SKM-1 (cell line): ENCODE data around the gene FBXO41.
"Not testable (repeated sequence)": the region's sequence is repeated elsewhere in the genome, so short reads cannot be mapped to it uniquely, and the experiment has no call there.

Experiments
- DNase-seq: peaks from one replicate; lab custom pipeline; 2025; ENCODE audit not compliant: unreplicated experiment; lab: John Stamatoyannopoulos, UW

FBXO41 gene

DNA sequence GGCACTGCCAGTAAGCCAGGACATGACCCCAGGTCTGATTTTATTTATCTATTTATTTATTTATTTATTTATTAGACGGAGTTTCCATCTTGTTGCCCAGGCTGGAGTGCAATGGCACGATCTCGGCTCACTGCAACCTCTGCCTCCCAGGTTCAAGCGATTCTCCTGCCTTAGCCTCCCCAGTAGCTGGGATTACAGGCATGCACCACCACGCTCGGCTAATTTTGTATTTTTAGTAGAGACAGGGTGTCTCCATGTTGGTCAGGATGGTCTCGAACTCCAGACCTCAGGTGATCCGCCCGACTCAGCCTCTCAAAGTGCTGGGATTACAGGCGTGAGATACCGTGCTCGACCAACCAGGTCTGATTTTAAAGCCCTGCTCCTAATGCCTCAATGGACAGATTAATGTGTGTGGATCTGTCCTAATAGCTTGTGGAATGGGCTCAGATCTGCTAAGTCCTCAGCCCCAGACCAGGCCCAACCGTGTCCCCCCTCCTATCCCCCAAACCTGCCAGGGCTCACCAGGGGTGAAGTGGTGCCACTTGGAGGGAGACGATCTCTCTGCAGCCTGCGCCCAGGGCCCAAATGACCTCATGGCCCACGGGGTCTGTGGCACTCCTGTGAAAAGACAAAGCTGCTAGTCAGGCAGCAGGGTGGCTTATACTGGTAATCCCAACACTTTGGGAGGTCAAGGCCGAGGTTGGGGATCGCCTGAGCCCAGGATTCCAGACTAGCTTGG, 21.4 kb downstream of the FBXO41 start:
- not testable (repeated sequence) for DNase-seq

DNA sequence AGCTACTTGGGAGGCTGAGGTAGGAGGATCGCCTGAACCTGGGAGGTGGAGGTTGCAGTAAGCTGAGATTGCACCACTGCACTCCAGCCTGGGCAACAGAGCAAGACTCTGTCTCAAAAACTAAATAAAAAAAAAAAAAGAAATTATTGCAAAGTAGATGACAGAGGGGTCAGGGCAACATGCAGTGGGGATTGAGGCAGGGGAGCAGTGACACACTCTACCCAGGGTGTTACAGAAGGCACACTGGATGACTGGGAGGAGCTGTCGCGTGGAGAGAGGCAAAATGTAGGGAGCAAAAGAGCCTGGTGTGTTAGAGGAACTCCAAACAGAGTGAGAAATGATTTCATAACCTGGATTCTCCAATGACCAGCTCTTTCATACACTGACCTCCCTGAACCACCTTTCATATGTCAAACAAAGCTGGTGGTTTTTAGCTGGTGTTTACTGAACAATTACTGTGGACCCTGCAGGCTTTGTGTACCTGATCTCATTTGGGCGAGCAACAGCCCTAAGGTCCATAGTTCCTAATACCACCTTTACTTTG, 22.1 kb downstream of the FBXO41 start:
- no peak for DNase-seq

DNA sequence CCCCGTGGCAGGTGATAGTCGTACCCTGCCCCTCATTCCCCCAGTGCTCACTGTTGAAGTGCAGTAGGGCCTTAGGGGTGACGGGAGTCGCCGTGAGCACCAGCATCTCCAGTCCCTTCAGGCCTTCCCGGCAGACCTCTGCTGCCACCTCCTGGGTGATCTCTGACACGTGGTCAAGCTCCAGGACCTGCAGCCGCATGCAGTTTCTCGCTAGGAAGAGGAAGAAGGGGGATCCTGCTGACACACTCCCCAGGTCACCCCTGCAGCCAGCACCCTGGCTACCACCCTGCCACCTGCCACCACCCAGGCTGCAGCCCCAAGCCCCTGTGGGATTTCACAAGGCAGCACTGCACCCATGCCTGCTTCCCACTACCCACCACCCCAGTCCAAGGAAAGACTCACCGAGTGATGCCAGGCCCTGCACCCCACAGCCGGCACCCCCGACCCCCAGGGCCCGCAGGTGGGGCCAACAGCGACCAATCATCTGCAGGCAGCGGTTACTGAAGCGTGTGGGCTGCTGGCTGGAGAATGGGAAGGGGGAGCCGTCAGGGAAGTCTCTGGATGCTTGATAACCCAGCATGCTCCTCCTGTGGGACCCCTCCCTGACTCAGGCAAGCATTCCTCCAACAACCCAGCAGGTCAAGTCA, 23.8 kb downstream of the FBXO41 start:
- DNase-seq: peak; percentile 12

DNA sequence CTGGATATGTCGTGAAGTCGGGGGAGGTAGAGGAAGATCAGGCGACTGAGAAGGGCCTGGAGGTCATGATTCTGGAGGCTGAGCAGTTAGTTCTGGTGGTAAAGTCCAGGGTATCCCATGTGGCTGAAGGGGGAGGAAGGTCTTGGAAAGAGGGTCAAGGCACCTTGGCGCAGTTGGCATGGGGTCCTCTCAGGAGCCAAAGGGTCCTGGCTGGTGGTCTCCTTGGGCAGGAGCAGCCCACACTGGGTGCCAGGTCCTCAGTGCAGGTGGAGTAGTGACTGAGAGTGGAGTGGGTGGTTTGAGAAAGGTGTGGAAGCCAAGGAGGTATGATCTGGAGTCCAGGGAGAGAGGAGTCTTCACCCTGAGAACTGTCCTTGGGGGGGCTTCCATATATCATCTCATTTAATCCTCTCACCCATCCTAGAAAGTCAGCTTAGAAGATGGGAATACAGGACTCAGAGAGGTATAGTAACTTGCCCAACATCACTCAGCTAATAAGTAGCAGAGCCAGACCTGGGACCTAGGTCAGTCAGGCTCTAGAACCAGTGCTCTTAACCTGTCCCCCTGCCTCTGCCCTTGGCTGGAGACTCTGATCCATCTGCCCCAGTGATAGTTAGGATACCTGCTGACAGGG, 24.5 kb downstream of the FBXO41 start:
- no peak for DNase-seq

DNA sequence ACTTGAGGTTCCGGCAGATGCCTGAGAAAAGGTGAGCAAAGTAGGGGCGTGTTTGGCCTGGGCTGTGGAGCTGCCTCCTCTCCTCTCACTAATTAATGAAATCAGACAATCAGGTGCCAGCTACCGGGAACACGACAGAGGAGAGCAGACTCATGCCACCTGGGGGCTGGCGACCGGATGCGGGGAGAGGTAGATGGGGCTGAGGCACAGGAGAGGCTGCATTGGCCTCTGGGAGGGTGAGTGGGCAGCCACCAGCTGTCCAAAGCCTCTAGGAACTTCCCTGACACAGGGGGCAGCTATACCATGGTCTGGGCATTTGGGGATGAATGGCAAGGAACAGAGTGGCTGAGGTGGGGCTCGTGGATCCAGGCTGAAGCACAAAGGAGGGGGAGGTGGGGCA, 25.0 kb downstream of the FBXO41 start:
- no peak for DNase-seq

DNA sequence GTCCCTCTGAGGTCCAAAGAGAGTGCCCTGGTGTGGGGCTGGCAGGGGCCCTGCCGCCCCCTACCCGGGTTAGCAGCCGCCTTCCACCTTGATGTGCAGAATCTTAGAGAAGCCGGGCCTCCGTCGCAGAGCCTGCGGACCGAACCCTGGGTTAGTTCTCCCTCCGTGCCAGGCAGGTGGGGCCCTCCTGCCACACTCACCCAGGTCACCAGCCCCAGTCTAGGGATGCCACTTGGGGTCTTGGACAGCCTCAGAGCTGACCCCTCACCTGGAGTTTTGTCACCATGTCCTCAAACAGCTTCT, 25.4 kb downstream of the FBXO41 start:
- no peak for DNase-seq

DNA sequence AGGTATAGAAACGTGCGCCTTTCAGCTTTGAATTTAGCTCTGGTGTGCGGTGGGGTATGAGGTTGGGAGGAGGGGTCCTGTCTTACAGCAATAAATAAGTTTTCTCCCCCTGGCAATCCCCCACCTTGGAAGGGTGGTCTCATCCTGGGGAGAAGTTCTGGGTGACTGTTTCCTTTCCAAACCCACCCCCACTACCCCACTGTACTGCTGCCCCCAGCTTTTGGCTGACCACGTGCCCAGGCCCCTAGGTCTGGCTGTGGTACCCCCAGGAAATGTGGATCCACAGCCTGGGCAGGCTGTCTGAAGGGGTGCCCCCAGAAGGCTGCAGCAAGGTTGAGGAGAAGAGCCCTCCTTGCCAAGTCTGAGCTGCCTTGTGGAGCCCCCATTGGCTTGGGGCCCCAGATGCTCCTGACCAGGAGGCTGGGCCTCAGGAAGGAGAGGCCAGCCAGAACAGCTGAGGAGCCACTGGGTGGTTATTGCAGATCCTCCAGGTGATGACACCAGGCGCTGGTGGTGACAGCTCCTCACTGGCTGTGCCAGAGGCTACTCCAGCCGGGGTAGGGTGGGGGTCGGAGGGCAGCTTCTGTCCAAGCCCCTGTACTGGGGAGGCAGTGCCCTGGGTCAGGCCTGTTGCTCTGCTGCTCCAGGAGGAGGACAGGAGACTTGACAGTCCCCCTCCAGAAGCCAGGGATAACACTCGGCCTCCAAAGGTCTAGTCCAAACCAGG, 25.9 kb downstream of the FBXO41 start:
- no peak for DNase-seq

DNA sequence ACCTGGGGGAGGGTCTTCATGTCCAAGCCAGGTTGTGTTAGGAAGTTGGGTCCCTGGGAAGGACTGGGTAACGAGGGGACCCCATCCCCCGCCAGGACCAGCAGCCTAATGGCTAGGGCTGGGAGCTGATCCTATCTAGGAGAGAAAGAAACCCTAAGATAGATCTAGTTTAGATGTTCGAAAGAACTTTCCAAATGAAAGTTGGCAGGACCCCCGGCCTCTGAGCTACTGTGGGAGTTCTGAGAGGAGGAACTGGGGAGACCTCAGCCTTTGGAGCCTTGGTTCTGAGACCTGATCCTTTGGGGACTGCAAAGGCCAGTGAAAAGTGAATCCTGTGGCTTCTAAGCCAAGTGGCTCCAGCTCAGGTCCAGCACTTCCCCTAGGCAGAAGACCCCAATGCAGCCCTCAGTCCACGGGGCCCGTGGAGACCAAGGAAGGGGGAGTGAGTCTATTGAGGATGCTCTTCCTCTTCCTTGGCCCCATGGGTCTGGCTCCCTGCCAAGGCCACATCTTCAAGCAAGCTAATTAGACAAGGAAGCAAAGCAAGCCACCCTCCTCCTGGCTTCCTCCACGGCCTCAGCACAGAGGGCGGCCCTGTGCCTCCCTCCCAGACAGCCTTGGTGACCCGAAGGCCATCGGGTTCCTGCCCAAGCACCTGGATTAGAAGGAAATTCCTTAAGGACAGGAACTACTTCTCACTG, 26.7 kb downstream of the FBXO41 start:
- peak; percentile 42 for DNase-seq

DNA sequence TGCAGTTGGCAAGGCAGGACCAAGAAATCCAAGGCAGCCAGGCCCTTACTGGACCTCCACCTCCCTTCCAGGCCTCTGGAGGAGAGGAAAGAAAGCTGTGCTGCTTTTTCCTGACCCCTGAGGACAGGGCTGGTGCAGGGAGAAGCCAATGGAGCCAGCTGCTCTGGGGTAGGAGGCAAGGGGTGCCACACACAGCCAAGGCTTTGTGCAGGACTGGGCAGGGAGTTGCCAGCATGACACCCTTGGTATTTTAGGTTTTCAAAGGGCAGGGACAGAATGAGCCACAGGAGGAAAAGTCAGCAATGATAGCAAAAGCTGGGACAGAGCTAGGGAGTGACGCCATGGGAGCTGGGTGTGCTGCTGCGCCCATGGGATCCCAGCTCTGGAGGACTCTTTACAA, 27.3 kb downstream of the FBXO41 start:
- DNase-seq: no peak

DNA sequence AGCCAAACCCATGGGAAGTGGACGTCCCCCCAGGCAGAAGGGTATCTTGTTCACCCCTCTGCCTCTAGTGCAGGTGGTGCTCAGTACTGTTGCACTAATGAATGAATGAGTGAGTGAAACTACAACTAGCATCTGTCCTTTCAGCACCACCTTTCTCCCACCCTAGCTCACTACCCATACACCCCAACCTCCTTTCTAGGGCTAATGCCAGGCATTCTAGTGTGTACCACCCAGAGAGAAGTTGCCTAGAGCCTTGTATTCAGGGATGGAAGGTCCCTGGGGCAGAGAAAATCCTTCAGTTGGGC, 27.7 kb downstream of the FBXO41 start:
- no peak for DNase-seq

DNA sequence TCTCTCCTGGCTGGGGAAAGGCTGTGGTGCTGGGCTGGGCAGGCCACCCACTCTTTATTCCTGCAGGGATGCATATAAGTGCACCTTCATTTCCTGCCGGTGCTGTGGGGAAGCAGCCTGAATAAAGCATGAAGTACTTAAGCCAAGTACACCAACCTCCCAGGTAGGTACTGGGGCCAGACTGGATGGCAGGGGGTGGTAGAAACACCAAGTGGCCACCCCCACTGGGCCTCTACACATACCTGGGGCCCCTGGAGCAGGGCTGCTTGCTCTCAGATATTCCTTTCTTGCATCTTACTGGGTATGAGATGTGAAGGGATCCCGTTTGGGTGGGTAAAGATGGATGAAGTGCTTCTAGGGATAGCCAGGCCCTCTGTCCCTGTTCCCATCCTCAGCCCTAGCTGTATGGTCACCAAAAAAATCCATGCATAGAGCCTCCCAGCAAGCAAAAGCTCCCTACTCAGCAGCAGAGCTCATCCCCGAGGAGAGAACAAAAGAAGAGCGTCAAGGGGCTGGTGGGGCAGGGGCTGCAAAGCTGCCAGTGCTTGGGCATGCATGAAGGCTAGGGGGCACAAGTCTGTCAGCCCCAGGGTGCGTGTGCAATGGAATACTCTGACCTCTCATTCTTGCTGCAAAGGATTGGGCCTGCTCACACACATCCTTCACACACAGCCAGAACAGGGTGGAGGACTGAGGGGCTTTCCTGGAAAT, 28.2 kb downstream of the FBXO41 start:
- no peak for DNase-seq

DNA sequence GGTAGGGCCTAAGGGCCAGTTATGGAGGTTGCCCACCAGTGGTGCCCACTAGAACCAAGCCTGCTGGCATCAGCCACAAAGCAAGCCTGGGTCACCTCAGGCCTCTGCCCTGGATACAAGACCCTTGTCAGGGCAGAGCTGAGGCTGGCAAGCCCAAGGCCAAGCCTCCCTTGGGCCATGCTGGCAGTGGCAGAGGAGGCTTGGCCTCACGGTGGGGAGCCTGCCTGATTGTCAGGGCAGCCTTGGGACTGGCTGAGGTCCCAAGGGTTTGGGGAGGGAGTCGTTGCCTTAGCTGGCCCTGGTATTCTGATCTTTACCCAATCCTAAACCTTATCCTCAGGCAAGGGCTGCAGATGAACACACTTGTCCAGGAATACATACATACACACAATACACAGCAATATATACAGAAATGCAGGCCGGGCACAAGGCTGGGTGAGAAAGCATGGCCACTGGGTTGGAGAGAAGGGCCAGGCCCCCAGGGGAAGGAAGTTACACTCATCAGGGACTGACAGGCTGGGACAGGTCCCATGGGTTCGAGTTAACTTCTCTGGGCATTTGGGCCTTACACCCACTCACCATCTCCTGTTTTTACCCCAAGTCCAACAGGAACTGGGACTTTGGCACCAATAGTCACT, 29.2 kb downstream of the FBXO41 start:
- DNase-seq: no peak

DNA sequence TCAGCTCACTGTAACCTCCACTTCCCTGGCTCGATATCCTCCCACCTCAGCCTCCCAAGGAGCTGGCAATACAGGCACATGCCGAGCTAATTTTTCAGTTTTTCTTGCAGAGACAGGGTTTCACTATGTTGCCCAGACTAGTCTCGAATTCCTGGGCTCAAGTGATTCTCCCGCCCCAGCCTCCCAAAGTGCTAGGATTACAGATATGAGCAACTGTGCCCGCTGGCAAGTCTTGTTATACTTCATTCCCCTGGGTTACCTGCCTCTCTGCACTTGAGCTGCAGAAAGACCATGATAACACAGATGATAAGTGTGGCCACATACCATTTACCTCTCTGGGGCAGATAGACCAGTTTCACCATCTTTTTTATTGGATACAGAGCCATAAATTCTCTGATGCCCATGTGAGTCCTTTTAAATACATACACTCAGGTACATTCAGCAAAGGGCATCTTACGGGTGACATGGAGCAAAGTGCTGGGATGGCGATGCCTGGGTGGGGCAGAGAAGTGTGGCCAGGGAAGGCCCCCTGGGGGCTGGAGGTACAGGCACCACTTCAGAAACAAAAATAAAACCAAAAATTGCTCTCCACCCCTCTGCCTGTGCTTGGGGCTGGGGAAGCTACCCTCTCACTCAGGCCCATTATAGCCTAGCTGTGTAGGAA, 29.8 kb downstream of the FBXO41 start:
- DNase-seq: no peak

DNA sequence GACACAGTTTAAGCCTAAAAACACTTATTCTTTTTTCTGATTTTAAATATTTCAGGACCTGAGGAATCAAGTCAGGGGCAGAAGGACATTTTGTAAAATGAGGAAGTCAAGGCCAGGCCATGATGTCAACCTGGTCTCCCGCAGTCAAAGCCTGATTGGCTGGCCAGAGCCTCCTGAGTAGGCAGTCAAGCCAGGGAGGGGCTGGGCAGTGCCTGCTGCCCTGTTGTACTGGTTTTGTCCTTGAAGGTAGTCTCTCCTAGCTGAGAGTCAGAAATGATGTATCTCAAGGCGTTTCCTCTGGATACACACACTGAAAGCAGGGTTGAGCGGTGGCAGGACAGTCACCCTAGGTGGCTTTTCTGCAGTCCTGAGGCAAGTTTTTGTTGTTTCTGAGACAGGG, 30.4 kb downstream of the FBXO41 start:
- DNase-seq: peak; percentile 14

DNA sequence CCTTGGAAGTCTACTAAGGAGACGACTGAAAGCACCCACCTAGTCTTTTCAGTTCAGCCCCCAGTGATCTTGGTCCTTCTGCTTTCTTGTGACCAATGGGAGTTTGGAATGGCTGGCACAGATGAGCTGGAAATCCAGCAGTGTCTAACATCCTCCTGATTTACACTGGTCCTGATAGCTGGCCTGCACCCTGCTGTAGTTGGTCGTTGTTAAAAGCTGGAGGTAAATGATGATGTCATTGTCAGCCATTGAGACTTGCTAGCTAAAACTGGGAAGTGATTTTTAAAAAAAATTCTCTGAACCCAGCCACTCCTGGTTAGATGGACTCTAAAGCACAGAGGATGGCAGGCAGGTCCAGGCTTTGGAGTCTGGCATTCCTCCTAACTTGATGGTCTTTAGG, 30.9 kb downstream of the FBXO41 start:
- no peak for DNase-seq

DNA sequence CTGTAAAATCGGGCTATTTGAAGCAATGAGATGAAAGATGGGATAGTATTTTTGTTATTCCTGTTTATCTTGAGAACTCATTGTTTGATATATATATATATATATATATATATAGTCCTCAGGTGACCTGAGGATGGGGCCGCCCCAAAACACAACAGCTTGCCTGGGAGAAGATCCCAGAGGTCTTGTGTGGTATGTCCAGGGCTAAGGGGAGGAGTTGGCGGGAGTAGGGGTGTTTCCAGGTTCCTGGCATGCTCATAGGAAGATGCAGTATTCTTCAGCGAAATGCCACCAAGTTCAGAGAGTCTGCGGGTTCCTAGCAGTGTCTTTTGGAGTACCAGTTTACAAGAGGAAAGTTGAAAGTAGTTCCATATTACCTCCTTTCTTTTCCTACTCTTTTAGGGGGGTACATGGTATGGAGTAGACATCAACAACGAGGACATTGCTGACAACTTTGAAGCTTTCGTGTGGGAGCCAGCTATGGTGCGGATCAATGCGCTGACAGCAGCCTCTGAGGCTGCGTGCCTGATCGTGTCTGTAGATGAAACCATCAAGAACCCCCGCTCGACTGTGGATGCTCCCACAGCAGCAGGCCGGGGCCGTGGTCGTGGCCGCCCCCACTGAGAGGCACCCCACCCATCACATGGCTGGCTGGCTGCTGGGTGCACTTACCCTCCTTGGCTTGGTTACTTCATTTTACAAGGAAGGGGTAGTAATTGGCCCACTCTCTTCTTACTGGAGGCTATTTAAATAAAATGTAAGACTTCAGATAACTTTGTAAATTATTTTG, 31.8 kb downstream of the FBXO41 start:
- no peak for DNase-seq

DNA sequence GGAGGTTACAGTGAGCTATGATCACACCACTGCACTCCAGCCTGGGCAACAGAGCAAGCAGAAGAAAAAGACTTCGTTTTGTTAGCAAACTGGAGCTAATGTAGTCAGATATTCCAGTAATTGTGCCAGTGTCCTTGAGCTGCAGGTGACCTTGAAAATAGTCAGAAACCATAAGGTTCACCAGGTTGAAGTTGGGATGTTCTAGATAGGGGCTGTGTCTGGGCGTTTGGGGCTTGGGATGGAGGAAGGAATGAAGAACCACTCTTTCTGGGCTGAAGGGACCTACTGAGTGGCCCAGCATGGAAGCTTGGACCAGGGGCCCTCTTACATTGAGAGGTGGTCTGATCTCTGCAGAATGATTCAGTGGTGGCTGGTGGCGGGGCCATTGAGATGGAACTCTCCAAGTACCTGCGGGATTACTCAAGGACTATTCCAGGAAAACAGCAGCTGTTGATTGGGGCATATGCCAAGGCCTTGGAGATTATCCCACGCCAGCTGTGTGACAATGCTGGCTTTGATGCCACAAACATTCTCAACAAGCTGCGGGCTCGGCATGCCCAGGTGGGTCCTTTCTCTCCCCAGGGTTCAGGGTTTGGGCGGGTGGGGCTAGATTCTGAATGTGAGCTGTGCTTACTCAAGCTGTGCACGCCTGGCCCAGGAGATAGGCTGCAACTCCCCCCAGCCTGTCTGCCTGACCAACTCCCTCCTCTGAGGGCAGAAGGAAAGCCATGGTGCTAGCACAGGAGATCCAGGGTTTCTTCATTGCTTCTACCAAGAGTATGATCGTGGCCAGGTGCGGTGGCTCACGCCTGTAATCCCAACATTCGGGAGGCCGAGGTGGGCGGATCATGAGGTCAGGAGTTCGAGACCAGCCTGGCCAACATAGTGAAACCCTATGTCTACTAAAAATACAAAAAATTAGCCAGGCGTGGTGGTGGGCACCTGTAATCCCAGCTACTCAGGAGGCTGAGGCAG, 33.1 kb downstream of the FBXO41 start:
- no peak for DNase-seq

DNA sequence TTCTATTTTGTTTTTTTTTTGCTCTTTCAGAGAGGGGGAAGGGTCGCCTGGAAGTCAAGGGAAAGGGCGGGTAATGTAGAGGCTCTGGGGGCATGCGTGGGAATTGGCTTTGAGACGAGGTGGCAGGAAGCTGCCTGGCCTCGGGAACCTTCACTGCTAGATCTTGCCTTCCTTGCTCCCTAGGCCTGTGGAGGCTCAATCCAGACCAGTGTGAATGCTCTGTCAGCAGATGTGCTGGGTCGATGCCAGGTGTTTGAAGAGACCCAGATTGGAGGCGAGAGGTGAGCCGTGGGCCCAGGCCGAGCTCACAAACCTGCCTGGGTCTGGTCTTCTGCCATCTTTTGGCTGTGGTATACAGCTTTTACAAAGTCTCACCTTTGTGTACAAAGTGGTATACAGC, 34.6 kb downstream of the FBXO41 start:
- no peak for DNase-seq
